ENCODE results near the gene ATAD5.
"Not testable (repeated sequence)": the region's sequence is repeated elsewhere in the genome, so short reads cannot be mapped to it uniquely, and the experiment has no call there.

The ATAD5 gene

GRCh38 chr17:30823421-30823820, 8.3 kb upstream of the ATAD5 start:
- DNase-seq, result no peak

DNA sequence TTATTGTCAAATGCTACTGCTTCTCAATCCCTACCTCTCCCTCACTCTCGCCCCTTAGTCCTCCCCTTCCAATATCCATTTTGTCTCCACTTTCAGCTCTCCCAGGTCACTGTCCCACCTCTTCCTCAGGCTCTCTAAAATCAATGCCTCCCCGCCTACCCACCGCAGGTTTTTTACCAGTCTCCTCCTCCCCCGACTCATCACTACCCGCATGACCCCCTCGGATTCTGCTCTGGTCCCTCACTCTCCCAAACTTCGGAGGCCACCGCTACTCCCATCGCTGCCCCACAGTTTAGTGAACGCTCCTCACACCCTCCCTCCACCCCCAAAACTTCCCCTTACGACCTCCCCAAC, 7.8 kb upstream of the ATAD5 start:
- DNase-seq, result no peak

GRCh38 chr17:30824356-30825145, 7.2 kb upstream of the ATAD5 start, which contains the start of gene CRLF3:
CRLF3 (minus strand) TSS chr17:30824692; CDS start chr17:30824651, 41 bp downstream.
- peak; percentile 64 to 91 for DNase-seq

DNA sequence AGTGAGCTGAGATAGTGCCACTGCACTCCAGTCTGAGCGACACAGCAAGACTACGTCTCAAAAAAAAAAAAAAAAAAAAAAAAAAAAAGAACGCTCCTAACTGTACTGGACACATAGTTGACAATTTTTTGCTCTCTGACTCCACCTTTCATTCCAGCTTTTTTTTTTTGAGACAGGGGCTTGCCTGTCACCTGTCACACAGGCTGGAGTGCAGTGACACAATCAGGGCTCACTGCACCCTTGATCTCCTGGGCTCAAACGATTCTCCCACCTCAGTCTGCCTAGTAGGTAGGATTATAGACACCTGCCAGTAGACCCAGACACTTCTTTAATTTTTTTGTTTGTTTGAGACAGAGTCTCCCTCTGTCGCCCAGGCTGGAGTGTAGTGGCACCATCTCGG, 4.7 kb upstream of the ATAD5 start:
- DNase-seq, result no peak

GRCh38 chr17:30829022-30829421, 2.7 kb upstream of the ATAD5 start:
- no peak for DNase-seq

DNA sequence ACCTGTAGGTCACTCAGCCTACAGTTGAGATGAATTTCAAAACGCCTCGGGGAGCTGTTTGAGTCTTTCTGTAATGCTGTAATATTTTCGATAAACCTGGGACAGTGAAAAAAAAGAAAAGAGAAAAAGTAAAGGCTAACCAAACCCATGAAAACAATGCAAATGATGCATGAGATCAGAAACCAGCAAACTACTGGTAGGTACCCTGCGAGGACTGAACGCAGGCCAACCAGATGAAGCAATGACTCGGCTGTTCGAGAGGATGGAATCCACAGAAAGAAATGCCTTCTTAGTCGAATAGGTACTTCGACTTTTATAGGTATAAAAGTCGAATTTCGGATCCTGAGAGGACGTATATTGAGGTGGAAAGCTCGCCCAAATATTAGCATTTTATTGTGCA, 509 bp upstream of the ATAD5 start:
- DNase-seq, result no peak

DNA sequence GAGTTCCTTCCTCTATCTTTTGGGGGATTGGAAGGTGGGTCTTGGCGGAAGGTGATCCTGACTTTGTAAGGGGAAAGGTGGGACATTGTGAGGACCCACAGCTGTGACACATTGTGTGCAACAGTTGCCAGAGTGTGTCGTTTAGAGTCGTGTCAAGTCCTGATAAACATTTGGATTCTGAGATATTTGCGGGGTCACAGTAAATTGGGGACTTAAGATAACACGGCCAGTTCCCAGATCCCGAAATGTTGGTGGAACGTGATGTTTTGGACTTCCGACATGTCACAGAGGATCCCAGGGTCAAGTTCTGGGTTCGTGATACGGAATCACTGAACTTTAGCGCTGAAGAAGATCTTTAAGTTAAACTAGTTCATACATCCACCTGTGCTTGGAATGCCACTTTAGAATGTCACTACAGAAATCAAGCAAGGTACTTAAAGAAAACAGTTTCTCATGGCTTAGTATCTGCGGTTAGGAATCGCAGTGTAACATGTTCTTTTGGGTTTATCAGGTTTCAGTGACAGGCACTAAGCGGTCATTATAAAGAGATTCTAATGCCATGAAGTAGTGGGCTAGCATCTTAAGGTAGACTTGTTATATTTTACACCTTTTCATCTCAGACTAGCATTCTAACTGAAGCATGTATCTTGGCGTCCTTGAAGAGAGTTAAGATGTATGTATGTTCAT, 815 bp downstream of the ATAD5 start:
- no peak for DNase-seq

DNA sequence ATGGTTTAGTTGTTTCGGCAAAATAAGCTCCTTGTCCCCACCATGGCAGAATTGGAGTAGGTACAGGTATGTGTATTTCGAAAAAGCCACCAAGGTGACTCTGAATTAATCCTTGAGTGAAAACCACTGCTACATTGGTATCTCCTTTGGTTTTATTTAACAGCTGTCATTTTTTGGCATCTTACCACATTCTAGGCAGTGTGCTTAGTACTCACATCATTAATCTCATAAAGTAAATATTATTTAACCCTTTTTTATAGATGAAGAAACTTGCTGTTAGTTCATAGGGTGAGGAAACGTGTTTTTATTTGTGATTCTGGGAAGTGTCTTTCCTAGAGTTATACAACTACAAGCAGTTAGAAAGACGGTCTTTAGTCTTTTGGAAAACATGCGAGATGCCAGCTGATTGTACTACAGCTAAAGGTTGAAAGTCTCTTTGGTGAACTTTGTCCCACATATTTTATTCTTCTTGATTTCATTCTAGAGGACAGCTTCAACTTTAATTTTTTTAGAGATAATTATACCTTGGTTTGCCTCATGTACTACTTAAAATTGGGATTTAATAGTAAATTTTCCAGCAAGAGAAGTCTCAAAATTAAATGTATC, 6.5 kb downstream of the ATAD5 start:
- DNase-seq, result peak in 1 of 2 experiments; percentile 2

DNA sequence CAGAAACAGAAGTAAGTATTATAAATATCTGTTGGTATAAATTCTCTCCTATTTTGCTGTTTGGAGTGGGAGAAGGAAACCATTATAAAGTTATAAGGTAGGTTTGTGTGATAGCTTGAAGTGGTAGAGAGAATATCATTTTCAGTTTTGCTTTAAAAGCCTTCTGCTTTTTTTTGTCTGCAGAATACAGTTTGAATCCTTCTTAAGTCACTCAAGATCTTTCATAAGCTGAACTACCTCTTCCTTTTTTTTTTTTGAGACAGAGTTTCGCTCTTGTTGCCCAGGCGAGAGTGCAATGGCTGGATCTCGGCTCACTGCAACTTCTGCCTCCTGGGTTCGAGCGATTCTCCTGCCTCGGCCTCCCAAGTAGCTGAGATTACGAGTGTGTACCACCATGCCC, 9.0 kb downstream of the ATAD5 start:
- no peak for DNase-seq

- no peak for DNase-seq
Observed at GRCh38 chr17:30848021-30848420, 16.3 kb downstream of the ATAD5 start.

GRCh38 chr17:30854146-30854545, 22.4 kb downstream of the ATAD5 start:
- DNase-seq, result no peak

DNA sequence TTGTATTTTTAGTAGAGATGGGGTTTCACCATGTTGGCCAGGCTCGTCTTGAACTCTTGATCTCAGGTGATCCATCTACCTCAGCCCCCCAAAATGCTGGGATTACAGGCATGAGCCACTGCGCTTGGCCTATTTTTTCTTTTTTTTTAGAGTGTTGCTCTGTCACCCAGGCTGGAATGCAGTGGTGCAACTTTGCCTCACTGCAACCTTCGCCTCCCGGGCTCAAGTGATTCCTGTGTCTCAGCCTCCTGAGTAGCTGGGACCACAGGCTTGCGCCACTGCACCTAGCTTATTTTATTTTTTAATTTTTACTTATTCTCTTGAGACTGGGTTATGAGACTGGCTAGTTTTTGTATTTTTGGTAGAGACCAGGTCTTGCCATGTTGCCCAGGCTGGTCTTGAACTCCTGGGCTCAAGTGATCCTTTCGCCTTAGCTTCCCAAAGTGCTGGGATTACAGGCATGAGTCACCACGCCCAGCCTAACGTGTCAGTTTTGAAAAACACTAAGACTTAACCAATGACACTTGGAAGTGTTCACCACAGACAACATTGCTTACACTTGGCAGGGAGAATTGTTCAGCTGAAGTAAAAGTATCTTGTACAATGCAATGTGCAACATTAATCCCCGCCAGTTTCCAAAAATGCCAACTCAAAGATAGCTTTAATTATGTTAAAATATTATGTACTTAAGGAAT, 26.9 kb downstream of the ATAD5 start:
- no peak for DNase-seq

DNA sequence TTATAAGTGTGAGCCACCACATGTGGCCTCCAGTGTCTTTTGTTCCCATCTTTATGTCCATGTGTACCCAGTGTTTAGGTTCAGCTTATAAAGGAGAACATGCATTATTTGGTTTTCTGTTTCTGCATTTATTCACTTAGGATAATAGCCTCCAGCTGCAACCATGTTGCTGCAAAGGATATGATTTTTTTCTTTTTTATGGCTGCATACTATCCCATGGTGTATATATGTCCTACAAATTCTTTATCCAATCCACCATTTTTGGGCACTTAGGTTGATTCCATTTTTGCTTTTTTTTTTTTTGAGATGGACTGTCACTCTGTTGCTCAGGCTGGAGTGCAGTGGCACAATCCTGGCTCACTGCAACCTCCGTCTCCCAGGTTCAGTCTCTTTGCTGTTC, 32.9 kb downstream of the ATAD5 start:
- DNase-seq, result no peak

- DNase-seq, result no peak
Observed at GRCh38 chr17:30869005-30869404, 37.2 kb downstream of the ATAD5 start.

DNA sequence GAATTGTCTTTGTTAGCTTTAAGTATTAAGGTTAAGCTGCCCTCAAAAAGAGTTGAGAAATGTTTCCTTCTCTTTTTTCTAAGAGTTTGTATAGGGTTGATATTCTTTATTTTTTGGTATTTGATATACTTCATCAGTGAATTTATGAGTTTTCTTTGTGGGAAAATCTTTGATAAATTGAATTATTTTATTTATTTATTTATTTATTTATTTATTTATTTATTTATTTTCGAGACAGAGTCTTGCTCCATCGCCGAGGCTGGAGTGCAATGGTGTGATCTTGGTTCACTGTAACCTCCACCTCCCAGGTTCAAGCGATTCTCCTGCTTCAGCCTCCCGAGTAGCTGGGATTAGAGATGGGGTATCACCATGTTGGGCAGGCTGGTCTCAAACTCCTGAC, 54.4 kb downstream of the ATAD5 start:
- DNase-seq, result no peak

- no peak for DNase-seq
Observed at GRCh38 chr17:30894236-30894635, 62.5 kb downstream of the ATAD5 start.

DNA sequence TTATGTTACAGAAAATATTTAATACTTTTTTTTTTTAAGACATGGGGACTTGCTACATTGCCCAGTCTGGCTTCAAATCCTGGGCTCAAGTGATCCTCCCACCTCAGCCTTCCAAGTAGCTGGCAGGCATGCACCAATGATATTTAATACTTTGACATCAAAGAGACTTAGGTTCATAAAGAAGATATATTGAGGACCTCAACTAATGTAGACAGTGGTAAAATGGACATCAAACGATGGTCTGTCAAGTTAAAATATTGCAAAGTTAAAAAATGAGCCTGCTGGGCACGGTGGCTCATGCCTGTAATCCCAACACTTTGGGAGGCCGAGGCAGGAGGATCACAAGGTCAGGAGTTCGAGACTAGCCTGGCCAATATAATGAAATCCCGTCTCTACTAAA, 65.5 kb downstream of the ATAD5 start:
- no peak for DNase-seq

DNA sequence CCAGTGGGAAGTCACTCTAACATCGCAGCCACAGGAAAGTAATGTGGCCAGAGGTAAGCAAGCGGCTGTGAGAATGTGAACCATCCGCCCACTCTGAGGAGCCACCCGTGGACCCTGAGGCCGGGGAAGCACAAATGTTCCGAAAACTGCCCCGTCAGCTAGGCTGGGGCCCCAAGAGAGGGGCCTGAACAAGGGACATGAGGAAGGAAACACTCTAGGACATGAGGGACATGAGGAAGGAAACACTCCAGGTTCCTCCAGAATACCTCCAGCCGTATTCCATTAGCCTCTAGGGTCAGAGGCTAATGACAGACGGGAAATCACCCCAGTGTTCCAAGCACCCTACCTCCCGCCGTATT, 74.0 kb downstream of the ATAD5 start:
- DNase-seq, result no peak

DNA sequence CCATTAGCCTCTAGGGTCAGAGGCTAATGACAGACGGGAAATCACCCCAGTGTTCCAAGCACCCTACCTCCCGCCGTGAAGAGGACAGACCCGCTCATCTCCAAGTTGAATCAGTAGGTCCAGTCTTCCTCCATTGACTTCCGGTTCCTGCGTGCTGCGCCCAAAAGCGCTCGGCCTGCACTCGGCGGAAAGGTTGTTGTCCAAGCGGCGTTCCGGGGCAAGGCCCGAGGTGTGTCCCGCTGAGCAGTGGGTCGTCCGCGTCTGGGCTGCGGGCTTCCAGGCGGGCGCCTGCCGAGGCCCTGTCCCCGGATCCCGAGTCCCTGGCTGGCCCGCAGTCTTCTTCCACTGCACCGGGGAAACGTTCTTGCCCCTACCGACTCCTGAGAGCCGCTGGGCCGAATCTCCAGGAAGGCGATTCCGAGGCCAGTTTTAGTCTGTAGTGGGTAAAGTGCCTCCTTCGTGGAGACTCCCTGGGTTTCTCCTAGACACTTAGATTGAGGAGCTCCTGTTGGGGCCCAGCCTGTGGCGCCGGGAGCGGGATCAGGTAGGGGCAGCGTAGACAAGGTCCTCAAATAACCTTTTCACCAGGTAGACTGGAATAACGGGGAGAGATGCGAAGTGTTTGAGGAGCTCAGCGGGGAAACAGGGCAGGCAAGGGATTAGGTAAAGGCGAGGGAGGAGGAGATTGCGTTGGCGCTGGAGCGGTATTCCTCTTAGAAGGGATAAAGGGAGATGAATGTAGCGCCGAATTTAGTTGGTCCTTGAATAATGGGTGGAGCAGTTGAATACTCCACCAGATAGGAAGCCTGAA, 74.5 kb downstream of the ATAD5 start, which contains the start of gene TEFM:
TEFM (minus strand) TSS at position 138 of the 811 bp plus-strand sequence; CDS start at position 98, 40 bp downstream.
- peak; percentile 68 to 91 for DNase-seq

GRCh38 chr17:30908717-30909420, 77.1 kb downstream of the ATAD5 start:
- DNase-seq, result no peak

DNA sequence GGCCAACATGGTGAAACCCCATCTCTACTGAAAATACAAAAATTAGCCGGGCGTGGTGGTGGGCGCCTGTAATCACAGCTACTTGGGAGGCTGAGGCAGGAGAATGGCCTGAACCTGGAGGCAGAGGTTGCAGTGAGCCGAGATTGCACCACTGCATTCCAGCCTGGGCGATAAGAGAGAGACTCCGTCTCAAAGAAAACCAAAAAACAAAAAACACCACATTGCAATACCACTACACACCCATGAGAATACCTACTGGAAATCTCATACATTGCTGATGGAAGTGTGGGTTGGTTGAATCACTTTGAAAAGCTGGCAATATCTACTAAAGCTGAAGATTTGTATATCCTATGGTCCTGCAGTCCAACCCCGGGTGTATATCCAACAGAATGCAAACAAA, 78.4 kb downstream of the ATAD5 start:
- not testable (repeated sequence) for DNase-seq

GRCh38 chr17:30913955-30914354, 82.2 kb downstream of the ATAD5 start:
- no peak for DNase-seq
